Thyroid gland (tissue), 4 donors: ENCODE data around the gene PEX14. TPM values are rescaled to one million over a fixed set of nuclear protein-coding genes. Genes with fewer than 3 reads are reported as not detected.

ENCODE experiments used
- DNase-seq, 2 donors: peaks; one replicate each; pipeline ENCODE4 v3.0.0-alpha.2; 2019
- H3K27ac ChIP-seq, 3 donors: fragments of 200-600 bp; sonication (generic); 1 replicate in 2 of 3; 2 replicates in 1 of 3; pipeline ENCODE4 v1.5.1; 2016 to 2019; ENCODE audit warnings: mild to moderate bottlenecking in 1 of 3, moderate library complexity in 1 of 3
- H3K27me3 ChIP-seq: fragments of 200-600 bp; sonication (generic); one replicate; pipeline ENCODE4 v1.5.1; 2019
- H3K36me3 ChIP-seq, 2 donors: fragments of 200-600 bp; sonication (generic); one replicate each; pipeline ENCODE4 v1.5.1; 2016 to 2019
- H3K4me1 ChIP-seq, 2 donors: fragments of 200-600 bp; sonication (generic); one replicate each; pipeline ENCODE4 v1.5.1; 2017 to 2019
- H3K4me3 ChIP-seq, 3 donors: fragments of 200-600 bp; sonication (generic); replicated peaks in 1 of 3; 1 replicate in 2 of 3; 2 replicates in 1 of 3; pipeline ENCODE4 v1.5.1; 2016; ENCODE audit warnings: mild to moderate bottlenecking in 1 of 3
- H3K9me3 ChIP-seq: fragments of 200-600 bp; sonication (generic); one replicate; pipeline ENCODE4 v1.5.1; 2017
- POLR2A ChIP-seq, 2 donors: fragments of 450-650 bp; IDR thresholded peaks; one replicate each; pipeline ENCODE4 v1.6.1; 2017; ENCODE audit warnings: antibody characterized with exemption in 2 of 2, mild to moderate bottlenecking in 2 of 2, moderate library complexity in 1 of 2
- WGBS, 2 donors: methylation state at CpG; one replicate each; pipeline ENCODE4 v1.1.5; 2017; 5-methylcytosine and 5-hydroxymethylcytosine counted together
- intact Hi-C: fragments of 100-400 bp; cut with DNase I; formaldehyde crosslinking; loops from one replicate; pipeline ENCODE4 v1.15.1; 2023
- total RNA-seq, 4 donors: library from RNA; depleted of rRNA; stranded (reverse); fragments of >200 nt; gene quantifications; one replicate each; pipeline ENCODE4 v1.2.3, GENCODE V29; 2016
- TF ChIP-seq, protein P1 (sequence below), 6 experiments: fragments of 200-600 bp in 3 of 6; fragments of 450-650 bp in 3 of 6; sonication (generic) in 3 of 6; IDR thresholded peaks; one replicate each; pipeline ENCODE4 v1.5.1; 2016 to 2019; ENCODE audit warnings: antibody characterized with exemption in 6 of 6, mild to moderate bottlenecking in 2 of 6, inconsistent platforms in 1 of 6, moderate library complexity in 1 of 6

The PEX14 gene
- total RNA-seq, 4 donors from 2014 or later, result 14.0 to 28.4 (median 20.7) TPM

DNA sequence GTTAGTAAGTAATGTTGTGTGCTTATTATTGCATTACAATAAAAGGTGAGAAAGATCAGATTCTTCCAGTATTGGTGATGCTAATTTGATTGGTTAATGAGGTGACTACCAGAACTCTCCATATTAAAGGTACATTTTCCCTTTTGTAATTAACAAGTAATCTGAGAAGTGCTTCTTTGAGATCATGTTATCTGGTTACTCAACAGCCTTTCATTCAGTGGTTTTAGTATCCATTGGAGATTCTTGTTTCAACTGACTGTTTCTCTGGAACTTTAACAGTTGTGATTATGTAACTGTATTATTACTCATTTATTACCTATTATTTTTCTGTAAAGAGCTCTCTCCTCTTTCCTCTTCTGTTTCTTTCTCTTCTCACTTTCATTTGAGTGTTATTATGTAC is 86.7 kb downstream of the PEX14 start:
- TF ChIP-seq, protein P1, sequence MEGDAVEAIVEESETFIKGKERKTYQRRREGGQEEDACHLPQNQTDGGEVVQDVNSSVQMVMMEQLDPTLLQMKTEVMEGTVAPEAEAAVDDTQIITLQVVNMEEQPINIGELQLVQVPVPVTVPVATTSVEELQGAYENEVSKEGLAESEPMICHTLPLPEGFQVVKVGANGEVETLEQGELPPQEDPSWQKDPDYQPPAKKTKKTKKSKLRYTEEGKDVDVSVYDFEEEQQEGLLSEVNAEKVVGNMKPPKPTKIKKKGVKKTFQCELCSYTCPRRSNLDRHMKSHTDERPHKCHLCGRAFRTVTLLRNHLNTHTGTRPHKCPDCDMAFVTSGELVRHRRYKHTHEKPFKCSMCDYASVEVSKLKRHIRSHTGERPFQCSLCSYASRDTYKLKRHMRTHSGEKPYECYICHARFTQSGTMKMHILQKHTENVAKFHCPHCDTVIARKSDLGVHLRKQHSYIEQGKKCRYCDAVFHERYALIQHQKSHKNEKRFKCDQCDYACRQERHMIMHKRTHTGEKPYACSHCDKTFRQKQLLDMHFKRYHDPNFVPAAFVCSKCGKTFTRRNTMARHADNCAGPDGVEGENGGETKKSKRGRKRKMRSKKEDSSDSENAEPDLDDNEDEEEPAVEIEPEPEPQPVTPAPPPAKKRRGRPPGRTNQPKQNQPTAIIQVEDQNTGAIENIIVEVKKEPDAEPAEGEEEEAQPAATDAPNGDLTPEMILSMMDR (IDR thresholded peaks at IDR 0.05), result no peak
- no peak for TF ChIP-seq POLR2A (IDR thresholded peaks at IDR 0.05)
- H3K4me1 ChIP-seq, result peaks cover 0 to 16% of the 10 kb centered on the region in 2 donors
- no peak for DNase-seq

DNA sequence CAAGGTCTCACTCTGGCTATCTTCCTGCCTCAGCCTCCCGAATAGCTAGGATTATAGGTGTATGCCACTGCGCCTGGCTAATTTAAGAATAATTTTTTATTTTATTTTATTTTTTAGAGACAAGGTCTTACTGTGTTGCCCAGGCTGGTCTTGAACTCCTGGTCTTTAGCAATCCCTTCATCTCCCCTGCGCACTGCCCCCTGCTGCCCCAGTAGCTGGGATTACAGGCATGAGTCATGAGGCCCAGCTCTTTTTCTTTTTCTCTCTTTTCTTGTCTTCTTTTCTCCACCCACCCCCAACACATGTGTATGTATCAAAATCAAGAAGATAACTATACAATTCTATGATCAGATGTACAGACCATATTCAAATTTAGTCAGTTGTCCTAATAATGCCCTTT is 87.2 kb downstream of the PEX14 start:
- DNase-seq, result no peak
- intact Hi-C loops, result no loop called here
- H3K36me3 ChIP-seq, result no peaks in the 10 kb centered on the region
- WGBS, 2 donors, result 95 to 97% methylated on average over 3 of the region's 3 CpGs
- H3K27ac ChIP-seq, result no peak overlapping the region
- H3K4me3 ChIP-seq, result no peak overlapping the region
- no peaks in the 10 kb centered on the region for H3K27me3 ChIP-seq
- no peaks in the 10 kb centered on the region for H3K9me3 ChIP-seq
- no peak for TF ChIP-seq POLR2A (IDR thresholded peaks at IDR 0.05)
- peaks cover 0 to 16% of the 10 kb centered on the region in 2 donors for H3K4me1 ChIP-seq

More for the DNA sequence above, 86.7 kb downstream of the PEX14 start:
- intact Hi-C loops, result no loop called here
- Histone ChIP-seq H3K4me3 (no peak overlapping the region), H3K36me3 (no peaks in the 10 kb centered on the region), H3K27me3 (no peaks in the 10 kb centered on the region), H3K27ac (no peak overlapping the region), H3K9me3 (no peaks in the 10 kb centered on the region)

GRCh38 chr1:10564063-10564462 is 89.3 kb downstream of the PEX14 start:
- DNase-seq, result no peak

GRCh38 chr1:10569531-10569930 is 94.8 kb downstream of the PEX14 start:
- no peak for DNase-seq
- Histone ChIP-seq H3K4me3 (no peak overlapping the region), H3K36me3 (no peaks in the 10 kb centered on the region), H3K27ac (no peak overlapping the region), H3K27me3 (no peaks in the 10 kb centered on the region), H3K9me3 (no peaks in the 10 kb centered on the region), H3K4me1 (peaks cover 0 to 9% of the 10 kb centered on the region in 2 donors)
- TF ChIP-seq POLR2A (IDR thresholded peaks at IDR 0.05), result no peak
- TF ChIP-seq, protein P1 (IDR thresholded peaks at IDR 0.05), result no peak
- WGBS, 2 donors, result 97 to 100% methylated on average over 1 of the region's 1 CpG
- intact Hi-C loops, result no loop called here

More at GRCh38 chr1:10564063-10564462, 89.3 kb downstream of the PEX14 start:
- intact Hi-C loops, result no loop called here
- Histone ChIP-seq H3K4me3 (no peak overlapping the region), H3K27ac (no peak overlapping the region), H3K9me3 (no peaks in the 10 kb centered on the region), H3K27me3 (no peaks in the 10 kb centered on the region), H3K36me3 (no peaks in the 10 kb centered on the region), H3K4me1 (peaks cover 0 to 16% of the 10 kb centered on the region in 2 donors)
- WGBS, 2 donors, result 97 to 98% methylated on average over 2 of the region's 2 CpGs
- TF ChIP-seq, protein P1 (IDR thresholded peaks at IDR 0.05), result no peak
- TF ChIP-seq POLR2A (IDR thresholded peaks at IDR 0.05), result no peak

DNA sequence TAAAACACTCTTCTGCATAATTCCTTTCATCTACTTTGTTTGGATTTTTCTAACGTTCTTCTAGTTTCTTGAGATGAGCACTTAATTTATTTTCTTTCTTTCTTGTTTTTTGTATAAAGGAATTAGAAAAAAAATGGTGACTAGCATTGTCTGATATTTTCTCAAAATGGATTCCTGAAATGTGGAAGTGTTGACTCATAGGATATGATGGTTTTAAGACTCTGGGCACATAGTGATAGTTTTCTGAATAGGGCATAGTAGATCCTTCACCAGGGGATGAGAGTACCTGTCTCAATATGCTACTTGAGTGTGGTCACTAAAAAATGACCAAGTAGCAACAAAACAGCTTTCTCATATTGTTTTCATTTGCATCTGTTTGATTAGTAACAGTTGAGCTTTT is 100.9 kb downstream of the PEX14 start:
- Histone ChIP-seq H3K27ac (no peak overlapping the region), H3K4me1 (no peaks in the 10 kb centered on the region), H3K27me3 (no peaks in the 10 kb centered on the region), H3K36me3 (no peaks in the 10 kb centered on the region), H3K4me3 (no peak overlapping the region), H3K9me3 (no peaks in the 10 kb centered on the region)
- intact Hi-C loops, result no loop called here
- DNase-seq, result no peak
- TF ChIP-seq, protein P1 (IDR thresholded peaks at IDR 0.05), result no peak
- TF ChIP-seq POLR2A (IDR thresholded peaks at IDR 0.05), result no peak
- 69 to 70% methylated on average over 1 of the region's 1 CpG for WGBS, 2 donors

- Histone ChIP-seq H3K27ac (no peak overlapping the region), H3K27me3 (no peaks in the 10 kb centered on the region), H3K9me3 (no peaks in the 10 kb centered on the region), H3K36me3 (no peaks in the 10 kb centered on the region), H3K4me3 (no peak overlapping the region), H3K4me1 (no peaks in the 10 kb centered on the region)
- TF ChIP-seq, protein P1 (IDR thresholded peaks at IDR 0.05), result no peak
- TF ChIP-seq POLR2A (IDR thresholded peaks at IDR 0.05), result no peak
- DNase-seq, result no peak
- intact Hi-C loops, result no loop called here
- 70 to 92% methylated on average over 4 of the region's 4 CpGs for WGBS, 2 donors
Measured at GRCh38 chr1:10578070-10578469, 103.3 kb downstream of the PEX14 start.
